Psoas muscle (tissue), 8 donors: ENCODE data around the gene TOLLIP. TPM values are rescaled to one million over a fixed set of nuclear protein-coding genes. Genes with fewer than 3 reads are reported as not detected.

Experiments
- ATAC-seq, 4 donors: fragments of 200-7000 bp; cut with Tn5 transposase; one replicate each; pipeline ENCODE4 v1.9.1; 2020; ENCODE audit warnings: moderate library complexity in 3 of 4, mild to moderate bottlenecking in 2 of 4
- DNase-seq, 2 donors: peaks; one replicate each; pipeline ENCODE4 v3.0.0-alpha.2; 2020
- H3K27ac ChIP-seq: fragments of 200-600 bp; one replicate; pipeline ENCODE4 v1.8.0; 2022
- H3K27me3 ChIP-seq, 3 donors: fragments of 200-600 bp in 1 of 3; one replicate each; pipeline versions ENCODE4 v1.6.1 to v1.8.0; 2013 to 2022; ENCODE audit warnings: low read length in 2 of 3, mild to moderate bottlenecking in 2 of 3, moderate library complexity in 1 of 3; ENCODE audit not compliant: insufficient read depth in 3 of 3
- H3K36me3 ChIP-seq, 2 donors: fragments of 200-600 bp in 1 of 2; one replicate each; pipeline versions ENCODE4 v1.6.1 to v1.8.0; 2013 to 2022; ENCODE audit warnings: low read depth in 1 of 2, mild to moderate bottlenecking in 1 of 2, moderate library complexity in 1 of 2; ENCODE audit not compliant: insufficient read depth in 1 of 2
- H3K4me1 ChIP-seq: fragments of 200-600 bp; one replicate; pipeline ENCODE4 v1.8.0; 2022
- H3K4me3 ChIP-seq: fragments of 200-600 bp; one replicate; pipeline ENCODE4 v1.8.0; 2022; ENCODE audit warnings: mild to moderate bottlenecking
- H3K9me3 ChIP-seq: fragments of 200-600 bp; one replicate; pipeline ENCODE4 v1.8.0; 2022
- CTCF ChIP-seq: fragments of 200-600 bp; IDR thresholded peaks from one replicate; pipeline ENCODE4 v1.8.0; 2022; ENCODE audit warnings: antibody characterized with exemption
- WGBS, 3 donors: extraction: QIAGEN DNeasy Blood & Tissue Kit; methylation state at CpG; one replicate each; pipeline versions ENCODE4 v1.1.6 to v1.1.7; 2013; 5-methylcytosine and 5-hydroxymethylcytosine counted together
- intact Hi-C, 2 donors: fragments of 100-400 bp; cut with DNase I; formaldehyde crosslinking; loops; one replicate each; pipeline versions ENCODE4 v1.11.0 to v1.14.2; 2022
- polyA plus RNA-seq, 3 donors: library from polyadenylated mRNA; stranded (reverse); fragments of 200-250 nt; gene quantifications; one replicate each; pipeline ENCODE4 v1.2.3, GENCODE V29; 2013
- total RNA-seq, 4 donors: library from RNA; stranded (reverse); fragmentation: NEBNext Ultra II Directional in 2 of 4; extraction: Animal tissue kit (Norgen Biotek cat#: 25700) in 2 of 4; gene quantifications; one replicate each; pipeline versions ENCODE4 v1.2.1 to v1.2.4, GENCODE V29; 2021 to 2023
- donor health status: healthy with polysubstance abuse.
- donor health status: DM: no; HTN: no; CAD: no; lungs with moderate emphysema.
- donor health status: Bipolar disorder and iron deficiency.
- donor health status: healthy.
- donor health status: DM: yes; HTN: yes; CAD: no.
- donor health status: DM: no; HTN: no; CAD: no.
- donor health status: DM: no; HTN: no; CAD: no.
- donor health status: DM: yes; HTN: yes; CAD: no.

TOLLIP gene
- total and polyA plus RNA-seq, 7 donors = 33.5 to 74.6 (median 56.4) TPM

GRCh38 chr11:1277936-1278512 lies 31.4 kb downstream of the TOLLIP start:
- H3K4me3 ChIP-seq = no peak overlapping the region
- intact Hi-C loops = loop anchor here in 1 of 2 donors (10.0 kb wide), 1 partner anchor 227 kb away; no protein-coding TSS in a partner anchor
- ATAC-seq (no peak), DNase-seq (peak in 1 of 2 donors; percentile 37)
- no peaks in the 10 kb centered on the region for H3K4me1 ChIP-seq
- no peak for TF ChIP-seq CTCF
- no peak overlapping the region for H3K27ac ChIP-seq
- H3K36me3 ChIP-seq = peaks cover 0 to 80% of the 10 kb centered on the region in 2 donors
- H3K9me3 ChIP-seq = no peaks in the 10 kb centered on the region
- H3K27me3 ChIP-seq = no peaks in the 10 kb centered on the region
- 92 to 94% (median 93%) methylated on average over 27 of the region's 27 CpGs for WGBS, 3 donors

DNA sequence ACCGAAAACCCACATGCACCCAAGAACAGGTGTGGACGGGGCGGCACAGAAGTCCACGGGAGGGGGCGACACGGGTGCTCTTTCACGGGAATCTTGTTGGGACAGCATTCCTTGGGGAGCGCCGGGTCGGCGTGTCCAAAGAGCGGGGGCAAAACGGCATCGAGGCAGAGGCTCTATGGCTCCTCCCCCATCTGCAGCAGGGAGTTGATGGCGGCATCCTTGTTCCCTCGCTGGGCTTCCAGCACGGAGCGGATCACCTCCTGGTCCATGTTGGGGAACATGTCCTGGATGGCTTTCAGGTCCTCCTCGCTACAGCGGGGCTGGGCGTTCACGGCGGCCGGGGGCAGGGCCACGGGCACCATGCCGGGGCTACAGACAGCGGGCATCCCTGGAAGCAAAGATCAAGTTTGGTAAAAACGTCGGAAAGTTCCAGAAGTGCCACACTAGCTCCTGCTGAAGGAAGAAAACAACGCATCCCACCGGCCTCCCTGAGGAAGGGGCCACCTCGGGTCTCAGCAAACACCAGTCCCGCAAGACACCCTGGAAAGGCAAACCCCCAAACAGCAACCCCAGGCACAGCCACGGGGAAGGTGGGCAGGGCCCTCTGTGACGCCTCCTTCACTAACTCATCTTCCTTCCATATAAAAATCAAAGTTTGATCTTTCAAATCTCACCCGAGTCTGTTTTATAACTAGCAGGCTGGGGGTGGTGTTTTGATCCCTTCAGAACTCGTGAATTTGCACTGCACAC lies 32.4 kb downstream of the TOLLIP start:
- ATAC-seq = no peak
- DNase-seq = peak in 1 of 2 donors; percentile 40
- H3K27ac ChIP-seq = no peak overlapping the region

GRCh38 chr11:1276041-1276790 lies 33.2 kb downstream of the TOLLIP start:
- no peak overlapping the region for H3K27ac ChIP-seq
- H3K9me3 ChIP-seq = no peaks in the 10 kb centered on the region
- DNase-seq (peak in 1 of 2 donors; percentile 53), ATAC-seq (peak in 2 of 4 donors; percentile 22 to 51)
- H3K4me1 ChIP-seq = no peaks in the 10 kb centered on the region
- no peak overlapping the region for H3K4me3 ChIP-seq
- TF ChIP-seq CTCF = no peak
- H3K36me3 ChIP-seq = peaks cover 0 to 73% of the 10 kb centered on the region in 2 donors
- WGBS, 3 donors = 79 to 82% (median 81%) methylated on average over 29 to 32 of the region's 32 CpGs
- intact Hi-C loops = loop anchor here in 1 of 2 donors (10.0 kb wide), 1 partner anchor 229 kb away; no protein-coding TSS in a partner anchor
- H3K27me3 ChIP-seq = no peaks in the 10 kb centered on the region

More for the DNA sequence above, 32.4 kb downstream of the TOLLIP start:
- H3K36me3 ChIP-seq = peaks cover 0 to 79% of the 10 kb centered on the region in 2 donors
- no peak overlapping the region for H3K4me3 ChIP-seq
- 88 to 91% (median 89%) methylated on average over 37 of the region's 37 CpGs for WGBS, 3 donors
- TF ChIP-seq CTCF = no peak
- intact Hi-C loops = loop anchor here in 1 of 2 donors (10.0 kb wide), 1 partner anchor 228 kb away; no protein-coding TSS in a partner anchor
- no peaks in the 10 kb centered on the region for H3K27me3 ChIP-seq
- H3K4me1 ChIP-seq = no peaks in the 10 kb centered on the region
- no peaks in the 10 kb centered on the region for H3K9me3 ChIP-seq

DNA sequence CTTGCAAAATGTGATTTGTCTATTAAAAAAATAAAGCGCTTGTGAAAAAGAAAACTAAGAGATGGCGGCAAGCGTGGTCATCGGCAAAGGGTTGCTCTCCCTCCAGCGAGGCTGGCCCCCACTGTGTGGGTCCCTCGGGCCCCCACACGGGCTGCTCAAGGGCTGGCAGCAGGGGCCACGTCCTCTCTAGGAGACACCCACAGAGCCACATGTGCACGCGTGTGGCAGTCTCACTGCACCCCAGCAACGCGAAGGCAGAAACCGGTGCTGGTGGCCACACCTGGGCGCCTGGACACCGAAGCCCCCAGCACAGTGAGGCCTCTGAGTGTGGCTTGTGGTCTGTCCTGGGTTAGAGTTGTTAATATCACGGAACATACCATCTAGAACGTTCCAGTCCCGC lies 34.4 kb downstream of the TOLLIP start:
- DNase-seq (peak in 1 of 2 donors; percentile 13), ATAC-seq (no peak)
- Histone ChIP-seq H3K36me3 (peaks cover 0 to 61% of the 10 kb centered on the region in 2 donors), H3K27ac (no peak overlapping the region), H3K4me1 (no peaks in the 10 kb centered on the region), H3K9me3 (no peaks in the 10 kb centered on the region), H3K27me3 (no peaks in the 10 kb centered on the region), H3K4me3 (no peak overlapping the region)
- TF ChIP-seq CTCF = no peak
- intact Hi-C loops = loop anchor here in 1 of 2 donors (10.0 kb wide), 1 partner anchor 230 kb away; no protein-coding TSS in a partner anchor
- 87 to 93% (median 89%) methylated on average over 18 of the region's 18 CpGs for WGBS, 3 donors
